Keratinocyte (primary cell): Measurements from ENCODE around the gene FGL2. TPM values are rescaled to one million over a fixed set of nuclear protein-coding genes. Genes with fewer than 3 reads are reported as not detected.

ENCODE experiments used
- DNase-seq: peaks from one replicate; pipeline ENCODE4 v3.0.0-alpha.2; 2011; ENCODE audit warnings: low read depth, missing footprints, low spot score
- FAIRE-seq: peaks from 2 replicates; lab custom pipeline; 2011; peaks lifted over from hg19 to GRCh38; lab: Jason Lieb, UNC
- H2AFZ ChIP-seq: 2 replicates; pipeline ENCODE4 v1.6.0; 2012; ENCODE audit warnings: low read length, control low read depth, inconsistent platforms; ENCODE audit not compliant: control insufficient read depth
- H3K27ac ChIP-seq: 2 replicates; pipeline ENCODE4 v1.5.1; 2011; ENCODE audit warnings: low read length; ENCODE audit not compliant: control insufficient read depth, insufficient read depth
- H3K27me3 ChIP-seq: 3 replicates; pipeline ENCODE4 v1.6.0; 2011; ENCODE audit warnings: low read length; ENCODE audit not compliant: control insufficient read depth, insufficient read depth; ENCODE audit errors: extremely low read depth
- H3K36me3 ChIP-seq, 2 experiments: 2 replicates in 1 of 2; 3 replicates in 1 of 2; pipeline ENCODE4 v1.5.1; 2011; ENCODE audit warnings: low read length in 2 of 2, mild to moderate bottlenecking in 1 of 2; ENCODE audit not compliant: control insufficient read depth in 2 of 2, insufficient read depth in 2 of 2; ENCODE audit errors: extremely low read depth in 1 of 2
- H3K4me1 ChIP-seq: 3 replicates; pipeline ENCODE4 v1.5.1; 2011; ENCODE audit warnings: low read length; ENCODE audit not compliant: control insufficient read depth, insufficient read depth; ENCODE audit errors: extremely low read depth
- H3K4me2 ChIP-seq: 3 replicates; pipeline ENCODE4 v1.6.0; 2011; ENCODE audit warnings: low read depth, low read length; ENCODE audit not compliant: control insufficient read depth, insufficient read depth; ENCODE audit errors: extremely low read depth
- H3K4me3 ChIP-seq, 3 experiments: fragments of 200-600 bp in 1 of 3; sonication (generic) in 1 of 3; 2 replicates in 2 of 3; 3 replicates in 1 of 3; pipeline ENCODE4 v1.5.1; 2011 to 2016; ENCODE audit warnings: low read length in 3 of 3, mild to moderate bottlenecking in 3 of 3, control low read depth in 2 of 3, inconsistent platforms in 1 of 3, low read depth in 1 of 3, mixed read lengths in 1 of 3, mixed run types in 1 of 3, moderate library complexity in 1 of 3; ENCODE audit not compliant: control insufficient read depth in 2 of 3, insufficient read depth in 2 of 3; ENCODE audit errors: extremely low read depth in 1 of 3
- H3K79me2 ChIP-seq: 2 replicates; pipeline ENCODE4 v1.6.0; 2012; ENCODE audit warnings: low read length; ENCODE audit not compliant: control insufficient read depth, insufficient read depth
- H3K9ac ChIP-seq: 3 replicates; pipeline ENCODE4 v1.6.0; 2011; ENCODE audit warnings: low read length; ENCODE audit not compliant: control insufficient read depth, insufficient read depth; ENCODE audit errors: extremely low read depth
- H3K9me1 ChIP-seq: 3 replicates; pipeline ENCODE4 v1.6.0; 2011; ENCODE audit warnings: low read length; ENCODE audit not compliant: control insufficient read depth, insufficient read depth; ENCODE audit errors: extremely low read depth
- H3K9me3 ChIP-seq: 2 replicates; pipeline ENCODE4 v1.5.1; 2012; ENCODE audit warnings: low read depth, low read length; ENCODE audit not compliant: control insufficient read depth
- H4K20me1 ChIP-seq: 3 replicates; pipeline ENCODE4 v1.6.0; 2011; ENCODE audit warnings: low read length; ENCODE audit not compliant: control insufficient read depth, insufficient read depth; ENCODE audit errors: extremely low read depth
- EZH2 ChIP-seq: IDR thresholded peaks from one replicate; pipeline ENCODE4 v1.6.1; 2012; ENCODE audit warnings: inconsistent platforms, mild to moderate bottlenecking, low read length, moderate library complexity
- dilution Hi-C: fragments of 300-500 bp; cut with MboI; formaldehyde crosslinking; loops from one replicate; pipeline ENCODE4 v1.7.0; 2020; ENCODE audit warnings: low sequenced_read_pairs; ENCODE audit not compliant: extremely low pct_ligation_motif_present
- polyA plus RNA-seq, 5 experiments: library from polyadenylated mRNA; depleted of rRNA in 3 of 5; stranded (reverse) in 3 of 5; stranded (forward) in 1 of 5; unstranded in 1 of 5; fragments of >200 nt; gene quantifications; 1 replicate in 1 of 5; 2 replicates in 3 of 5; 3 replicates in 1 of 5; pipeline versions ENCODE4 v1.2.1 to v1.2.3, GENCODE V29; 2011 to 2012; ENCODE audit warnings: missing spikeins in 2 of 5, low read depth in 1 of 5, low replicate concordance in 1 of 5
- TF ChIP-seq, protein P1 (sequence below), 3 experiments: IDR thresholded peaks in 1 of 3; conservative IDR thresholded peaks in 1 of 3; optimal IDR thresholded peaks in 1 of 3; 2 replicates in 2 of 3; 3 replicates in 1 of 3; pipeline versions ENCODE3 to v1.5.1; 2011; ENCODE audit warnings: low read length in 3 of 3, mild to moderate bottlenecking in 3 of 3, moderate library complexity in 2 of 3, control low read depth in 1 of 3, inconsistent platforms in 1 of 3; ENCODE audit not compliant: insufficient read depth in 2 of 3; ENCODE audit errors: extremely low read depth in 1 of 3

Gene FGL2
- polyA plus RNA-seq, 1 donor (not counting 4 experiments of a cell fraction or from before 2014, with no cell fraction given): not detected

DNA sequence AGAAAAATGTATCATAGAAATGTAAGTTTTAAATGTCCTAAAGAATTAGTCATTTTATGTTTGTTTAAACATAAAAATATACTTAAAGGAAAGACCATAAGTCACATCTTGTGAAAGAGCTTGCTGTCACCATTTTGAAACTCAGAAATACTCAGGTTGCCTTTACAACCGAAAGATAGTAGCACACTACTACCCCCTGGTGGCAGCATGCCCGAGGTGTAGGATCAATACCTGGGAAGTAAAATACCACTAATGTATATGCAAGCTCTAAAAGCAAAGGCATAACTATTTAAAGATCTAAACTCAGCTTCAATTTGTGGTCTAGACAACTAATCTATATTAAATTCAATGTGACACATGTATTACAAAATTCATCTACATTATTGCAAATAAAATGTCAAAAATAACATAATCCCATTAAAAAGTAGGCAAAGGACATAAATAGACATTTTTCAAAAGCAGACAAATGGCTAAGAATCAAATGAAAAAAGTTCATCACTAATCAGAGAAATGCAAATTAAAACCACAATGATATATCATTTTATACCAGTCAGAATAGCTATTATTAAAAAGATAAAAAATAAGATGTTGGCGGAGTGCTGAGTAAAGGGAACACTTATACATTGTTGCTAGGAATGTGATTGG, 47.7 kb upstream of the FGL2 start:
- DNase-seq (peak; percentile 36), FAIRE-seq (peak; percentile 5)
- Histone ChIP-seq H3K4me2 (no peak overlapping the region), H3K27ac (no peak overlapping the region), H3K9me1 (no peaks in the 10 kb centered on the region), H3K79me2 (no peaks in the 10 kb centered on the region), H2AFZ (no peak overlapping the region), H3K27me3 (no peaks in the 10 kb centered on the region), H3K9ac (no peak overlapping the region), H3K4me3 (no peak overlapping the region), H3K9me3 (no peaks in the 10 kb centered on the region), H3K4me1 (no peaks in the 10 kb centered on the region), H3K36me3 (no peaks in the 10 kb centered on the region), H4K20me1 (no peaks in the 10 kb centered on the region)
- dilution Hi-C loops: no loop called here
- TF ChIP-seq, protein P1, sequence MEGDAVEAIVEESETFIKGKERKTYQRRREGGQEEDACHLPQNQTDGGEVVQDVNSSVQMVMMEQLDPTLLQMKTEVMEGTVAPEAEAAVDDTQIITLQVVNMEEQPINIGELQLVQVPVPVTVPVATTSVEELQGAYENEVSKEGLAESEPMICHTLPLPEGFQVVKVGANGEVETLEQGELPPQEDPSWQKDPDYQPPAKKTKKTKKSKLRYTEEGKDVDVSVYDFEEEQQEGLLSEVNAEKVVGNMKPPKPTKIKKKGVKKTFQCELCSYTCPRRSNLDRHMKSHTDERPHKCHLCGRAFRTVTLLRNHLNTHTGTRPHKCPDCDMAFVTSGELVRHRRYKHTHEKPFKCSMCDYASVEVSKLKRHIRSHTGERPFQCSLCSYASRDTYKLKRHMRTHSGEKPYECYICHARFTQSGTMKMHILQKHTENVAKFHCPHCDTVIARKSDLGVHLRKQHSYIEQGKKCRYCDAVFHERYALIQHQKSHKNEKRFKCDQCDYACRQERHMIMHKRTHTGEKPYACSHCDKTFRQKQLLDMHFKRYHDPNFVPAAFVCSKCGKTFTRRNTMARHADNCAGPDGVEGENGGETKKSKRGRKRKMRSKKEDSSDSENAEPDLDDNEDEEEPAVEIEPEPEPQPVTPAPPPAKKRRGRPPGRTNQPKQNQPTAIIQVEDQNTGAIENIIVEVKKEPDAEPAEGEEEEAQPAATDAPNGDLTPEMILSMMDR (optimal IDR thresholded peaks at IDR 0.05 in 1 of 3, IDR thresholded peaks at IDR 0.05 in 1 of 3, conservative IDR thresholded peaks at IDR 0.05 in 1 of 3; ENCODE audit: extremely low read depth in 1 of 3, insufficient read depth in 2 of 3, low read length in 3 of 3): peak; percentile 65 to 75 (median 74)
- no peak for TF ChIP-seq EZH2

DNA sequence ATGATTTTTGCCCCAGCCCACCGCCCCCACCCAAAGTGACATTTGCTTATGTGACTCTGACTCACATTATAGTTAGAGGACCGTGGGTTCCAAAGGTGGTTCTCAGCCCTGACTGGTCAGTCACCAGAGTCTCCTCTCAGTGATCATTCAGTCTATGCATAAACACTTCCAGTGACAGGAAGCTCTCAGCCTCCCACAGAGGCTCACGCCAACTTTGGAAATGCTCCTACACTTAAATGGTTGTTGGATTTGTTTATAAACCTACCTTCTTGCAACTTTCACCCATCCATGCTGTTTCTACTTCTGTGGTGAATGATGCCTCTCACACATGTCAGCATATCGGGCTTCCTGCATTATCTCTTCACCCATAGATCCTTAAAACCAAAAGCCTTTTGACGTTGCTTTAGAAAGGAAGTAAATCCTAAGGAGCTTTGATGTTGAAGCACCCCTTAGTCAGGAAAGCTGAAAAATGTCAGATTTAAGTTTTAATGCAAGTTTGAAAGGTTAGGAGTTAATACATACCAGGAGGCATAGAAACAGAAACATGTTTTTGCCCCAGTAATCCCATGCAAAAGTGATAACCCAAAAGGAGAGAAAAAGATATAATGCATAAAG, 46.5 kb upstream of the FGL2 start:
- H3K9me3 ChIP-seq: no peaks in the 10 kb centered on the region
- no peak overlapping the region for H3K9ac ChIP-seq
- H3K4me1 ChIP-seq: no peaks in the 10 kb centered on the region
- H3K79me2 ChIP-seq: no peaks in the 10 kb centered on the region
- no peak overlapping the region for H2AFZ ChIP-seq
- no peaks in the 10 kb centered on the region for H3K27me3 ChIP-seq
- no peaks in the 10 kb centered on the region for H4K20me1 ChIP-seq
- no peak for DNase-seq
- no peaks in the 10 kb centered on the region for H3K36me3 ChIP-seq
- no peak overlapping the region for H3K4me3 ChIP-seq
- H3K27ac ChIP-seq: no peak overlapping the region
- dilution Hi-C loops: no loop called here
- TF ChIP-seq, protein P1 (optimal IDR thresholded peaks at IDR 0.05 in 1 of 3, IDR thresholded peaks at IDR 0.05 in 1 of 3, conservative IDR thresholded peaks at IDR 0.05 in 1 of 3; ENCODE audit: extremely low read depth in 1 of 3, insufficient read depth in 2 of 3, low read length in 3 of 3): no peak
- TF ChIP-seq EZH2: no peak
- no peak overlapping the region for H3K4me2 ChIP-seq
- no peaks in the 10 kb centered on the region for H3K9me1 ChIP-seq
- no peak for FAIRE-seq
